Measurements from ENCODE around the gene AAMDC.

GRCh38 chr11:77879218-77879617, 58.3 kb downstream of the AAMDC start:
- TF ChIP-seq ELF4 (IDR thresholded peaks at IDR 0.05), result no peak
- TF ChIP-seq SP1 (IDR thresholded peaks at IDR 0.05), result no peak
- no peak for TF ChIP-seq ARNT (IDR thresholded peaks at IDR 0.05)
- TF ChIP-seq BHLHE40 (IDR thresholded peaks at IDR 0.05; ENCODE audit: borderline replicate concordance), result no peak
- no peak for TF ChIP-seq HDGF (IDR thresholded peaks at IDR 0.05; ENCODE audit: borderline replicate concordance)
- no peak for TF ChIP-seq ZNF384 (IDR thresholded peaks at IDR 0.05)
- no peak for TF ChIP-seq PKNOX1 (IDR thresholded peaks at IDR 0.05)

Measured in HEK293T (cell line).